Measurements from ENCODE around the gene RAPGEF5.
A peak's percentile ranks its signal among the peaks of the same experiment; 100 is the strongest.

Gene RAPGEF5

DNA sequence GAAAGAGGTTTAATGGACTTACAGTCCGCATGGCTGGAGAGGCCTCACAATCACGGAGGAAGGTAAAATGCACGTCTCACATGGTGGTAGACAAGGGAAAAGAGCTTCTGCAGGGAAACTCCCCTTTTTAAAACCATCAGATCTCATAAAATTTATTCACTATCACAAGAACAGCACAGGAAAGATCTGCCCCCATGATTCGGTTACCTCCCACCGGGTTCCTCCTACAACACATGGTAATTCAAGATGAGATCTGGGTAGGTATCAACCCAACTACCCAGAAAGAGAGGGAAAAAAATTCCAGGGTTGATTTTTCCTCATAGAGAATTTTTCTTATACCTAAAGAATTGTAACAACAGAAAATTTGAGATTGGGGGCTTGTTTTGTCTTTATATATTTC, 13.9 kb downstream of the RAPGEF5 start:
- Histone ChIP-seq H3K27ac (ENCODE audit: low read length) (no peak overlapping the region), H3K4me3 (ENCODE audit: low read length) (no peak overlapping the region), H3K36me3 (ENCODE audit: insufficient read depth, low read depth, low read length) (no peaks in the 10 kb centered on the region), H3K27me3 (ENCODE audit: insufficient read depth, low read length) (no peaks in the 10 kb centered on the region), H3K9me3 (ENCODE audit: insufficient read depth, low read depth, low read length) (0 out of 2 replicates have a peak, but pooled peaks cover 7% of the 10 kb centered on the region), H3K4me1 (ENCODE audit: insufficient read depth, low read length) (peaks cover 11% of the 10 kb centered on the region; the same call in 1 of the 2 replicates), H3K9ac (ENCODE audit: low read depth, low read length) (no peak overlapping the region)

DNA sequence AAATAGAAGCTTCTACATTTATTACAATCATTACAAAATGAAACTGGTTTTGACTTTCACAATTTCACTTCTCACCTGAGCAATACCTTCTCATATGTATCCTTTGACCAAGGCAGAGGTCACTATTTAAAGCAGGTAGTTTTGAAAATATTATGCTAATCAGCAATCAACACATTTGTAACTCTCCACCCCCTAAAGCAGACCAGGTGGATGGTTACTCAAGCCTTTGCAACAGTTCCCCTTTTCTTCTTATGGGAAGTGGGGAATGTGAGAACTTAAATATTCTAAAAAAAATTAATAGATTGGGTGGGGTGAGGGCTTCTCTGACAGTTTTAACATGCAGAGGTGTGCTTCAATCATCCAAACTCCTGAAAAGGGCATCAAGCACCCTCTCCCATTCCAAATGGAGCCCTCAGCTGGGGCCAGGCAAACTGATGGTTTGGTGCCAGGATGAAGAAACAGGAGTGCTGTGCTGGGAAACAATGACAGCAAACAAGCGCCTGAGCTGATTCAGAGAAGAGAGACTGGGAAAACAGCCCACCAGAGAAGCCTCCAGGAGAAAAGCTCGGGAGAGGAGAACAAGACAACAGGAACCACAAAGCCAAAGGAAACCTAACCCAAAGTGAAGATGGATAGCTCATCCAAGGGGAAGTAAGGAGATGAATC, 17.1 kb downstream of the RAPGEF5 start:
- Histone ChIP-seq H3K9ac (ENCODE audit: low read depth, low read length) (no peak overlapping the region), H3K27ac (ENCODE audit: low read length) (no peak overlapping the region), H3K27me3 (ENCODE audit: insufficient read depth, low read length) (no peaks in the 10 kb centered on the region), H3K9me3 (ENCODE audit: insufficient read depth, low read depth, low read length) (0 out of 2 replicates have a peak, but pooled peaks cover 7% of the 10 kb centered on the region), H3K4me1 (ENCODE audit: insufficient read depth, low read length) (peaks cover 20% of the 10 kb centered on the region; the same call in 1 of the 2 replicates), H3K36me3 (ENCODE audit: insufficient read depth, low read depth, low read length) (no peaks in the 10 kb centered on the region), H3K4me3 (ENCODE audit: low read length) (no peak overlapping the region)

DNA sequence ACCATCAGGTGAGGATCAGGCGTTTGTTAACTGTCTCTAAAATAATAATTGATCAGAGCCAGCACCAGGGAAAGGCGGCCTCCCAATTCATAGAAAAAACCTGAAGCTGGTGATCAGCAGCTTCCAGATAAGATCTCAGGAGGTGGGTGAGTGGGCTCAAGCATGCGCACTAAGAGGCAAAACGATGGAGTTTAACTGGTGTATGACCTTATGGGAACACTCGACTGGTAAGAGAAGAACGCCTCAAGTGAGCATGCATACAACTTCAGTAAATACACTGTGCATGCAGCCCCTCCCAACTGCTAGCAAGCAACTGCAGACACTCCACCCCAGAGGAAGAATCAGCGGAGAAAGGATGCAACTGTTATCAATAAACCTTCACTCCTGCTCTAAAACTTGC, 18.1 kb downstream of the RAPGEF5 start:
- no peaks in the 10 kb centered on the region for H3K27me3 ChIP-seq (ENCODE audit: insufficient read depth, low read length)
- 0 out of 2 replicates have a peak, but pooled peaks cover 7% of the 10 kb centered on the region for H3K9me3 ChIP-seq (ENCODE audit: insufficient read depth, low read depth, low read length)
- no peak overlapping the region for H3K27ac ChIP-seq (ENCODE audit: low read length)
- H3K4me1 ChIP-seq (ENCODE audit: insufficient read depth, low read length) = peaks cover 28% of the 10 kb centered on the region; the same call in 1 of the 2 replicates
- H3K9ac ChIP-seq (ENCODE audit: low read depth, low read length) = no peak overlapping the region
- no peak overlapping the region for H3K4me3 ChIP-seq (ENCODE audit: low read length)
- H3K36me3 ChIP-seq (ENCODE audit: insufficient read depth, low read depth, low read length) = no peaks in the 10 kb centered on the region

DNA sequence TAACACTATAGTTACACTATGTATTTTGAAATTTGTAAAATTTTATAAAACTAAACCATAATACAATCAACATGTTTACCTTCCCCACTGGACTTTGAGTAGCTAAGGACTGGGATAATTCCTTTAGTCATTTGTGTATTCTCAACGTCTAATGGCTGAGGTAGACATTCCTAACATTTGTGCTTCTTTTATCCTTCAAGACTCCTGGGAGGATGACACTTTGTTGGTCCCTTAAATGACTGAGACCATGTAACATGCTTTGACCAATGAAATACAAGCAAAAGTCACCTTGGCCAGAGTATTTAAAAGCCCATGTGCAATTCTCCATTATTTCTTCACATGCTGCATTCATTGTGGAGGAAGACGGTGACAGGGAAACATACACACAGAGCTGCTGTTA, 18.5 kb downstream of the RAPGEF5 start:
- Histone ChIP-seq H3K9me3 (ENCODE audit: insufficient read depth, low read depth, low read length) (0 out of 2 replicates have a peak, but pooled peaks cover 7% of the 10 kb centered on the region), H3K9ac (ENCODE audit: low read depth, low read length) (no peak overlapping the region), H3K4me3 (ENCODE audit: low read length) (no peak overlapping the region), H3K27ac (ENCODE audit: low read length) (no peak overlapping the region), H3K4me1 (ENCODE audit: insufficient read depth, low read length) (peaks cover 32% of the 10 kb centered on the region; the same call in 1 of the 2 replicates), H3K36me3 (ENCODE audit: insufficient read depth, low read depth, low read length) (no peaks in the 10 kb centered on the region), H3K27me3 (ENCODE audit: insufficient read depth, low read length) (no peaks in the 10 kb centered on the region)

DNA sequence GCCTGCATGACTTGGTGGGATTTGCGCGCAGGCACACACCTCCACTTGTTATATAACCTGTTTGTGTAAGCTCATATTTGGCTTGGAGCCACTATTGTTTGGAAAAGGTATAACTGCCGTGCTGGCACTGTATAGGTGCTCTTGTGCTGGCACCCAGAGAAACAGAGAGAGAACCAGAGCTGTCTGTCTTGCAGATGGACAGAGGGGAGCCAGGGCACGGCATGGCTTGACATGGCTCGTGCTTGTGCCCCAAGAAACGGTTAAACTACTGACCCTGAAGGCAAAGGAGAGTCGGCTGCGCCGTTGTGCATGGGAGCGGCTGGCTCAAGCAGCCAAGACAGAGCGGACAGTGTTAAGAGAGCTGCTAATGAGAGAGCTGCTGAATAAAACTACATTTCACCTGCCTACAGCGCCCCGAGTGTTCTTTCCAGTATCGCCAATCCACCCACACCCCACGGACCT, 23.2 kb downstream of the RAPGEF5 start:
- H3K36me3 ChIP-seq (ENCODE audit: insufficient read depth, low read depth, low read length) = no peaks in the 10 kb centered on the region
- H3K27ac ChIP-seq (ENCODE audit: low read length) = peak overlapping the region; percentile 3

DNA sequence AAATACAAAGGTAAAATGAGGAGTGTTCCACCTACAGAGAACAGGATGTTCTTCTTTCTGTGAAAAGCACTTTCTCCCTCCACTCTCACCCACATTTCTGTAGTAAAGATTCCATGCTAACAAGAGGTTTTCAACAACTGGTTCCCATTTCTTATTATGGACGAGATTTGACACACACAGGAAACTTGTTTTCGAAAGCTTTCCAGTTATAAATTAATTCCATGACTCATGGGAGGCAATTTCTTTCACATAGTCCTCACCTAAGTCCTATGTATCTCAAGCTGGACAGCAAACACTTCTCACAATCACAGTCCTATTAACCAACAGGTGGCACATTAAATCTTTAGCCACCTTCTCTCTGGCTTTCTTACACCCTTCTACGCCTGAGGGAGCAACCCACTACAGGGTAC, 24.5 kb downstream of the RAPGEF5 start:
- Histone ChIP-seq H3K36me3 (ENCODE audit: insufficient read depth, low read depth, low read length) (no peaks in the 10 kb centered on the region), H3K4me3 (ENCODE audit: low read length) (peak overlapping the region; percentile 31; the same call in 1 of the 2 replicates), H3K4me1 (ENCODE audit: insufficient read depth, low read length) (peaks cover 60% of the 10 kb centered on the region; the same call in 1 of the 2 replicates), H3K27ac (ENCODE audit: low read length) (peak overlapping the region; percentile 3), H3K9me3 (ENCODE audit: insufficient read depth, low read depth, low read length) (no peaks in the 10 kb centered on the region), H3K27me3 (ENCODE audit: insufficient read depth, low read length) (no peaks in the 10 kb centered on the region), H3K9ac (ENCODE audit: low read depth, low read length) (peak overlapping the region; percentile 29; the same call in 1 of the 2 replicates)

More for the DNA sequence above, 23.2 kb downstream of the RAPGEF5 start:
- peak overlapping the region; percentile 50; the same call in 1 of the 2 replicates for H3K9ac ChIP-seq (ENCODE audit: low read depth, low read length)
- no peaks in the 10 kb centered on the region for H3K27me3 ChIP-seq (ENCODE audit: insufficient read depth, low read length)
- H3K9me3 ChIP-seq (ENCODE audit: insufficient read depth, low read depth, low read length) = no peaks in the 10 kb centered on the region
- peaks cover 67% of the 10 kb centered on the region; the same call in 1 of the 2 replicates for H3K4me1 ChIP-seq (ENCODE audit: insufficient read depth, low read length)
- no peak overlapping the region for H3K4me3 ChIP-seq (ENCODE audit: low read length)

DNA sequence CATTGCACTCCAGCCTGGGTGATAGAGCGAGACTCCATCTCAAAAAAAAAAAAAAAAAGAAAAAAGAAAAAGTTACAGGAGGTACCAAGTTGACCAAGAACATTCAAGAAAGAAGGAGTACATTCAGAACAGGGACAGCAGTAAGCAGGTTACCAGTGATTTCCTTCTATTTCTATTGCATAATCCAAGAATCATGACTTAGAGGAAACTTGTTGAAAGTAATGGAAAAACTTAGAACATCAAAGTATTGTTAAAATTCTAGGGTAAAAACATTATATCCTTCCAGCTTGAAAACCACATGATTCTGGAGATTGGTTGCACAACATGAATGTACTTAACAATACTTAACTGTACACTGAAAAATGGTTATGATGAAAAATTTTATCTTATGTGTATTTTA, 25.2 kb downstream of the RAPGEF5 start:
- Histone ChIP-seq H3K4me3 (ENCODE audit: low read length) (peak overlapping the region; percentile 20; the same call in 1 of the 2 replicates), H3K27me3 (ENCODE audit: insufficient read depth, low read length) (no peaks in the 10 kb centered on the region), H3K9ac (ENCODE audit: low read depth, low read length) (no peak overlapping the region), H3K27ac (ENCODE audit: low read length) (no peak overlapping the region), H3K36me3 (ENCODE audit: insufficient read depth, low read depth, low read length) (no peaks in the 10 kb centered on the region), H3K9me3 (ENCODE audit: insufficient read depth, low read depth, low read length) (no peaks in the 10 kb centered on the region), H3K4me1 (ENCODE audit: insufficient read depth, low read length) (peaks cover 58% of the 10 kb centered on the region; the same call in 1 of the 2 replicates)

DNA sequence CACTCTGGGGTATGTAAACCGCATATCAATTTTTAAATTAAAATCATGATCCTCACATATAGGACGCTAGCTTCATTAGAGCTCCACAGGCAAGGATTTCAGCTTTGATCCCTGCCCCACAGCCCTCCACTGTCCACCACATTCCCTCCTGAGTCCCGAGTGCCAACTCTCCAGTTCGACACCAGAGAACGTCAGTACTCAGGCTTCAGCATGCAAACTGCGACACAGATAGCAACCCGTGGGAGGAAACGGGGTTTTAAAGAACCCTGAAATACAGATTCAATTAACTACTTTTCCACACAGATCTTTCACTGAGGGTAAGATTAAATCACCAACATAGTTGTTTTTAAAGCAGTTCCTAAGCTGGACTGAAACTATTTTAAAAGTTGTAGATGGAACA, 26.1 kb downstream of the RAPGEF5 start:
- H3K27me3 ChIP-seq (ENCODE audit: insufficient read depth, low read length) = no peaks in the 10 kb centered on the region
- peak overlapping the region; percentile 3 for H3K27ac ChIP-seq (ENCODE audit: low read length)
- no peak overlapping the region for H3K4me3 ChIP-seq (ENCODE audit: low read length)
- H3K36me3 ChIP-seq (ENCODE audit: insufficient read depth, low read depth, low read length) = no peaks in the 10 kb centered on the region
- H3K9me3 ChIP-seq (ENCODE audit: insufficient read depth, low read depth, low read length) = no peaks in the 10 kb centered on the region
- peak overlapping the region; percentile 32; the same call in 1 of the 2 replicates for H3K9ac ChIP-seq (ENCODE audit: low read depth, low read length)
- H3K4me1 ChIP-seq (ENCODE audit: insufficient read depth, low read length) = peaks cover 58% of the 10 kb centered on the region; the same call in 1 of the 2 replicates

DNA sequence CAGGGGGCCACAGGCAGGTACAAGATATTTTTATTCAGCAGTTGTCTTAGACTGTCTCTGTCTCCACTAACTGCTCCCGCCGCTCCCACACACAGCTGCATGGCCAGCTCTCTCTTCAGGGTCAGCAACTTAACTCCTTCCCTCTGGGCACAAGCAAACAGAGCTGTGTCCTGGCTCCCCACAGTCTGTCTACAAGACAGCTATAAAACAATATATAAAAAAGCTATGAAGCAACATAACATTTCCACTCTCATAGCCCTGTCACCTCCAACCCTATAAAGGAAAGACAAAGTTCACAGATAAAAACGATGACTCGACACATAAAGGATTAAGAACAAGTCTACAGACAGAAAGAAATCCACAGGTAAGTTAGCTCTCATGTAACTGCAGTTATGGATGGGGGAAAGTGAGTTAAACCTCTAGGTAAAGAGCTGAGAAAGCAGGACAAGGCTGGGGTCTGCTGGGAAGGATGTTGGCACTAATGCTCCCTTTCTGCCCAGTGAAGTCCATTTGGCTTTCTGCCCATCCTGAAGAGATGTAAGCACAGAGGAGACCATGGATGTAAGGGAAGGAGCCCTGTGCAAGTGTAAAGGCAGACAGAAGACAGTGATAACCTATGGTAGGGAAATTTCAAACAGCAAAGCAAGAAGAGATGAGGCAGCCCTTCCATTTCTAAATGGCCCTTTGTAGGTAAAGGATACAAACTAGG, 27.0 kb downstream of the RAPGEF5 start:
- no peaks in the 10 kb centered on the region for H3K36me3 ChIP-seq (ENCODE audit: insufficient read depth, low read depth, low read length)
- peaks cover 56% of the 10 kb centered on the region; the same call in 1 of the 2 replicates for H3K4me1 ChIP-seq (ENCODE audit: insufficient read depth, low read length)
- no peaks in the 10 kb centered on the region for H3K27me3 ChIP-seq (ENCODE audit: insufficient read depth, low read length)
- H3K9ac ChIP-seq (ENCODE audit: low read depth, low read length) = peak overlapping the region; percentile 17; the same call in 1 of the 2 replicates
- no peaks in the 10 kb centered on the region for H3K9me3 ChIP-seq (ENCODE audit: insufficient read depth, low read depth, low read length)
- no peak overlapping the region for H3K27ac ChIP-seq (ENCODE audit: low read length)
- H3K4me3 ChIP-seq (ENCODE audit: low read length) = no peak overlapping the region

DNA sequence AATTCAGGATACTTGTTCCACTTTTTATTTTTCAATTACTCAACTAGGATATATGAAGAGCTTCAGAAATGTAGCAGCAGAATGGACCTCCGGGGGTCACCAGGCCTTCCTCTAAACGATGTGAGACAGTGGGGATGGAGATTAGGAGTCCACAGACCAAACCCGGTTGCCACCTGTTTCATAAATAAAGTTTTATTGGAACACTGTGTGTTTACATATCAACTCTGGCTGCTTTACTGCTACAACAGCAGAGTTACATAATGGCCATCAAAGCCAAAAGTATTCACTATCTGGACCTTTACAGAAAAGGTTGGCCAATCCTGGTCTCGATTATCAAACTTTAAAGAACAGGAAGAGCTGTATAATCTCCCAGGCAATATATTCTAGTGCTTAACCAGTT, 30.8 kb downstream of the RAPGEF5 start:
- no peaks in the 10 kb centered on the region for H3K27me3 ChIP-seq (ENCODE audit: insufficient read depth, low read length)
- H3K9me3 ChIP-seq (ENCODE audit: insufficient read depth, low read depth, low read length) = no peaks in the 10 kb centered on the region
- no peak overlapping the region for H3K27ac ChIP-seq (ENCODE audit: low read length)
- H3K9ac ChIP-seq (ENCODE audit: low read depth, low read length) = no peak overlapping the region
- H3K36me3 ChIP-seq (ENCODE audit: insufficient read depth, low read depth, low read length) = no peaks in the 10 kb centered on the region
- no peak overlapping the region for H3K4me3 ChIP-seq (ENCODE audit: low read length)
- peaks cover 26% of the 10 kb centered on the region; the same call in 1 of the 2 replicates for H3K4me1 ChIP-seq (ENCODE audit: insufficient read depth, low read length)

DNA sequence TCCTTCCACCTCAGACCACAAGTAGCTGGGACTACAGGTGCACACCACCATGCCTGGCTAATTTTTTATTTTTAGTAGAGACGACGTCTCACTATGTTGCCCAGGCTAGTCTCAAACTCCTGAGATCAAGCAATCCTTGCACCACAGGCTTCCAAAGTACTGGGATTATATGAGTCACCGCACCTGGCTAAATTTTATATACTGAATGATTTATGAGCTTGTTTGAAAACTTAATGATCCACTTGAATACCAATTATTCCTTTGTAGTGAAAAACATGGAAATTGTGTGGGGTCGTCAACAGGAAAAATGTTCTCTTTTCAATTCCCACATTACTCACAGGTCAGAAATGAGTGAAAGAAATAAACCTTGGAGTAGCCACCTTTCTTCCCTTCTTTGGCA, 31.3 kb downstream of the RAPGEF5 start:
- H3K36me3 ChIP-seq (ENCODE audit: insufficient read depth, low read depth, low read length) = no peaks in the 10 kb centered on the region
- H3K9ac ChIP-seq (ENCODE audit: low read depth, low read length) = no peak overlapping the region
- H3K27me3 ChIP-seq (ENCODE audit: insufficient read depth, low read length) = no peaks in the 10 kb centered on the region
- H3K4me1 ChIP-seq (ENCODE audit: insufficient read depth, low read length) = peaks cover 21% of the 10 kb centered on the region; the same call in 1 of the 2 replicates
- no peak overlapping the region for H3K27ac ChIP-seq (ENCODE audit: low read length)
- no peaks in the 10 kb centered on the region for H3K9me3 ChIP-seq (ENCODE audit: insufficient read depth, low read depth, low read length)
- H3K4me3 ChIP-seq (ENCODE audit: low read length) = no peak overlapping the region
